HEK293 (cell line): ENCODE measurements around the gene ZEB2.

ENCODE experiments used
- CTCF ChIA-PET: fragments of 350-600 bp; formaldehyde crosslinking; extraction: SDS; loops from one replicate; lab custom pipeline; 2021; ENCODE audit warnings: antibody characterized with exemption; lab: Yijun Ruan, JAX
- POLR2A ChIA-PET: fragments of 300-600 bp; formaldehyde crosslinking; extraction: SDS; loops from one replicate; lab custom pipeline; 2020; ENCODE audit warnings: antibody characterized with exemption, inconsistent platforms; lab: Yijun Ruan, JAX
- H3K27ac ChIP-seq: fragments of 200-500 bp; sonication (Bioruptor generic); 2 replicates; pipeline ENCODE4 v1.5.1; 2014; ENCODE audit warnings: low read depth, low read length, control low read depth, inconsistent platforms; ENCODE audit errors: extremely low read depth
- H3K36me3 ChIP-seq, 2 experiments: fragments of 200-500 bp in 1 of 2; sonication (Bioruptor generic) in 1 of 2; 1 replicate in 1 of 2; 2 replicates in 1 of 2; pipeline ENCODE4 v1.5.1; 2014 to 2017; ENCODE audit warnings: inconsistent platforms in 2 of 2, low read length in 2 of 2; ENCODE audit not compliant: control insufficient read depth in 2 of 2, insufficient read depth in 1 of 2
- H3K4me1 ChIP-seq: fragments of 200-500 bp; sonication (Bioruptor generic); 2 replicates; pipeline ENCODE4 v1.5.1; 2014; ENCODE audit warnings: mild to moderate bottlenecking, low read length, inconsistent platforms; ENCODE audit not compliant: control insufficient read depth, insufficient read depth
- H3K4me3 ChIP-seq: 2 replicates; pipeline ENCODE4 v1.5.1; 2011; ENCODE audit warnings: low read depth, mild to moderate bottlenecking, control low read depth, low read length, moderate library complexity
- H3K9me3 ChIP-seq: fragments of 200-500 bp; sonication (Bioruptor generic); 2 replicates; pipeline ENCODE4 v1.5.1; 2014; ENCODE audit warnings: low read depth, low read length, inconsistent platforms; ENCODE audit not compliant: control insufficient read depth, insufficient read depth
- REPIN1 ChIP-seq: fragments of 450-650 bp; formaldehyde crosslinking; IDR thresholded peaks from 2 replicates; pipeline ENCODE4 v1.5.1; 2017; ENCODE audit warnings: missing biosample characterization, missing genetic modification characterization, low read depth
- ZFHX2 ChIP-seq: fragments of 450-650 bp; formaldehyde crosslinking; conservative IDR thresholded peaks from 2 replicates; pipeline ENCODE4 v1.5.1; 2016; ENCODE audit warnings: missing biosample characterization, missing genetic modification characterization
- ZNF138 ChIP-seq: fragments of 450-650 bp; formaldehyde crosslinking; IDR thresholded peaks from 2 replicates; pipeline ENCODE4 v1.5.1; 2016; ENCODE audit warnings: missing biosample characterization, missing genetic modification characterization, borderline replicate concordance
- ZNF292 ChIP-seq: fragments of 450-650 bp; formaldehyde crosslinking; IDR thresholded peaks from 2 replicates; pipeline ENCODE4 v1.5.1; 2016; ENCODE audit warnings: low read depth, missing biosample characterization, missing genetic modification characterization, borderline replicate concordance
- ZNF350 ChIP-seq: fragments of 450-650 bp; formaldehyde crosslinking; IDR thresholded peaks from 2 replicates; pipeline ENCODE4 v1.5.0; 2017; ENCODE audit warnings: missing biosample characterization, mild to moderate bottlenecking, missing genetic modification characterization
- ZNF433 ChIP-seq: fragments of 450-650 bp; formaldehyde crosslinking; IDR thresholded peaks from 2 replicates; pipeline ENCODE4 v1.5.1; 2016; ENCODE audit warnings: missing biosample characterization, missing genetic modification characterization, low read depth
- ZNF501 ChIP-seq: fragments of 450-650 bp; formaldehyde crosslinking; IDR thresholded peaks from 2 replicates; pipeline ENCODE4 v1.5.1; 2016; ENCODE audit warnings: missing biosample characterization, missing genetic modification characterization
- ZNF529 ChIP-seq: fragments of 450-650 bp; formaldehyde crosslinking; IDR thresholded peaks from 2 replicates; pipeline ENCODE4 v1.5.1; 2017; ENCODE audit warnings: missing genetic modification characterization, missing biosample characterization; ENCODE audit not compliant: insufficient replicate concordance
- ZNF664 ChIP-seq: fragments of 450-650 bp; formaldehyde crosslinking; IDR thresholded peaks from 2 replicates; pipeline ENCODE4 v1.5.1; 2016; ENCODE audit warnings: missing biosample characterization, missing genetic modification characterization
- ZNF768 ChIP-seq: fragments of 450-650 bp; formaldehyde crosslinking; IDR thresholded peaks from 2 replicates; pipeline ENCODE4 v1.5.1; 2018; ENCODE audit warnings: missing biosample characterization, mild to moderate bottlenecking, missing genetic modification characterization
- ZNF785 ChIP-seq: fragments of 450-650 bp; formaldehyde crosslinking; IDR thresholded peaks from 2 replicates; pipeline ENCODE4 v1.5.1; 2016; ENCODE audit warnings: missing biosample characterization, missing genetic modification characterization
- ZNF792 ChIP-seq: fragments of 450-650 bp; formaldehyde crosslinking; IDR thresholded peaks from 2 replicates; pipeline ENCODE4 v1.5.1; 2016; ENCODE audit warnings: missing biosample characterization, missing genetic modification characterization
- TF ChIP-seq, protein P1 (sequence below): fragments of 450-650 bp; formaldehyde crosslinking; conservative IDR thresholded peaks from 2 replicates; pipeline ENCODE4 v1.5.1; 2016; ENCODE audit warnings: low read depth, missing biosample characterization, missing genetic modification characterization
- TF ChIP-seq, protein P2 (sequence below): fragments of 450-650 bp; formaldehyde crosslinking; IDR thresholded peaks from 2 replicates; pipeline ENCODE4 v1.5.1; 2017; ENCODE audit warnings: missing biosample characterization, missing genetic modification characterization
- TF ChIP-seq, protein P3 (sequence below): fragments of 450-650 bp; formaldehyde crosslinking; IDR thresholded peaks from 2 replicates; pipeline ENCODE4 v1.5.1; 2016; ENCODE audit warnings: missing biosample characterization, missing genetic modification characterization
- TF ChIP-seq, protein P4 (sequence below): fragments of 450-650 bp; formaldehyde crosslinking; optimal IDR thresholded peaks from 2 replicates; pipeline ENCODE3; 2016; ENCODE audit warnings: missing biosample characterization, mild to moderate bottlenecking, missing genetic modification characterization
- TF ChIP-seq, protein P5 (sequence below): fragments of 450-650 bp; formaldehyde crosslinking; IDR thresholded peaks from 2 replicates; pipeline ENCODE4 v1.5.1; 2016; ENCODE audit warnings: missing biosample characterization, missing genetic modification characterization
- TF ChIP-seq, protein P6 (sequence below): fragments of 450-650 bp; formaldehyde crosslinking; IDR thresholded peaks from 2 replicates; pipeline ENCODE4 v1.5.1; 2016; ENCODE audit warnings: missing biosample characterization, missing genetic modification characterization

The ZEB2 gene

DNA sequence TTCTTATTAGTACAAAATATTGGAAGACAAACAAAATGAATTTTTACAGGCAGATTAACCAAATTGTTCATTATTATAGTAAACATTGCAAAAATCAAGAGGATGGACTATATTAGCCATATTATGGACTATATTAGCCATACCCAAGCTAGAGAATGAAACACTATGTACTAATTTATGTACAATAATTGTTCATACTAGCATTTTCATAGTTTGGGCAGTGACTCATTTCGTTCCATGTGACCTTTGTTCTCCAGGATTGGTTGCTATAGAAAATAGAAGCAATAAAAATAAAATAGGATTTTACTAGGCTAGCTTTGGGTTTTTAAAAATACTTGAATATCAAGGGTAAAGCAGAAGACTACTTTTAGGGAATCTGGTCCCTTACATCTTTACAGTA, 176.8 kb downstream of the ZEB2 start (continued):
- no peak for TF ChIP-seq ZFHX2
- TF ChIP-seq, protein P1, sequence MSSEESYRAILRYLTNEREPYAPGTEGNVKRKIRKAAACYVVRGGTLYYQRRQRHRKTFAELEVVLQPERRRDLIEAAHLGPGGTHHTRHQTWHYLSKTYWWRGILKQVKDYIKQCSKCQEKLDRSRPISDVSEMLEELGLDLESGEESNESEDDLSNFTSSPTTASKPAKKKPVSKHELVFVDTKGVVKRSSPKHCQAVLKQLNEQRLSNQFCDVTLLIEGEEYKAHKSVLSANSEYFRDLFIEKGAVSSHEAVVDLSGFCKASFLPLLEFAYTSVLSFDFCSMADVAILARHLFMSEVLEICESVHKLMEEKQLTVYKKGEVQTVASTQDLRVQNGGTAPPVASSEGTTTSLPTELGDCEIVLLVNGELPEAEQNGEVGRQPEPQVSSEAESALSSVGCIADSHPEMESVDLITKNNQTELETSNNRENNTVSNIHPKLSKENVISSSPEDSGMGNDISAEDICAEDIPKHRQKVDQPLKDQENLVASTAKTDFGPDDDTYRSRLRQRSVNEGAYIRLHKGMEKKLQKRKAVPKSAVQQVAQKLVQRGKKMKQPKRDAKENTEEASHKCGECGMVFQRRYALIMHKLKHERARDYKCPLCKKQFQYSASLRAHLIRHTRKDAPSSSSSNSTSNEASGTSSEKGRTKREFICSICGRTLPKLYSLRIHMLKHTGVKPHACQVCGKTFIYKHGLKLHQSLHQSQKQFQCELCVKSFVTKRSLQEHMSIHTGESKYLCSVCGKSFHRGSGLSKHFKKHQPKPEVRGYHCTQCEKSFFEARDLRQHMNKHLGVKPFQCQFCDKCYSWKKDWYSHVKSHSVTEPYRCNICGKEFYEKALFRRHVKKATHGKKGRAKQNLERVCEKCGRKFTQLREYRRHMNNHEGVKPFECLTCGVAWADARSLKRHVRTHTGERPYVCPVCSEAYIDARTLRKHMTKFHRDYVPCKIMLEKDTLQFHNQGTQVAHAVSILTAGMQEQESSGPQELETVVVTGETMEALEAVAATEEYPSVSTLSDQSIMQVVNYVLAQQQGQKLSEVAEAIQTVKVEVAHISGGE (tag by site-specific recombination): no peak
- TF ChIP-seq, protein P2, sequence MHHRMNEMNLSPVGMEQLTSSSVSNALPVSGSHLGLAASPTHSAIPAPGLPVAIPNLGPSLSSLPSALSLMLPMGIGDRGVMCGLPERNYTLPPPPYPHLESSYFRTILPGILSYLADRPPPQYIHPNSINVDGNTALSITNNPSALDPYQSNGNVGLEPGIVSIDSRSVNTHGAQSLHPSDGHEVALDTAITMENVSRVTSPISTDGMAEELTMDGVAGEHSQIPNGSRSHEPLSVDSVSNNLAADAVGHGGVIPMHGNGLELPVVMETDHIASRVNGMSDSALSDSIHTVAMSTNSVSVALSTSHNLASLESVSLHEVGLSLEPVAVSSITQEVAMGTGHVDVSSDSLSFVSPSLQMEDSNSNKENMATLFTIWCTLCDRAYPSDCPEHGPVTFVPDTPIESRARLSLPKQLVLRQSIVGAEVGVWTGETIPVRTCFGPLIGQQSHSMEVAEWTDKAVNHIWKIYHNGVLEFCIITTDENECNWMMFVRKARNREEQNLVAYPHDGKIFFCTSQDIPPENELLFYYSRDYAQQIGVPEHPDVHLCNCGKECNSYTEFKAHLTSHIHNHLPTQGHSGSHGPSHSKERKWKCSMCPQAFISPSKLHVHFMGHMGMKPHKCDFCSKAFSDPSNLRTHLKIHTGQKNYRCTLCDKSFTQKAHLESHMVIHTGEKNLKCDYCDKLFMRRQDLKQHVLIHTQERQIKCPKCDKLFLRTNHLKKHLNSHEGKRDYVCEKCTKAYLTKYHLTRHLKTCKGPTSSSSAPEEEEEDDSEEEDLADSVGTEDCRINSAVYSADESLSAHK (tag by site-specific recombination): no peak
- TF ChIP-seq, all 188 proteins: peak for 0

DNA sequence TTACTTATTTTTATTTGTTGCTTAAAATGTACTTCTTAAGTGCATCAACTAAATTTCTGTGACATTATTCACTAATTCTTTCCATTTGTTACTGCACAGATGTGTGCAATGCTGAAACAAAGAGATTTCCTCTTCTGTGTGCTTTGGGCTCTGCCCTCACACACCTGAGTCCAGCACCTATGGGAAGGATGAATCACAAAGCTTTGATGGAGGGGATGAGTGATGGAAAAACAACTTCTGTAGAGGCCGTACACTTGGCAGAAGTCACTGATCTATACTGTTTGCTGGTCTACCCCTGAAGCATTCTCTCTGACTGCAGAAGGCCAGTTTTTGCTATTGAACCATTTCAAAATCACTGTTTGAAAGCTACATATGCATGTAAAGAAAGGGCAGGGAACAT, 178.4 kb downstream of the ZEB2 start:
- H3K4me3 ChIP-seq: no peak overlapping the region
- no peaks in the 10 kb centered on the region for H3K4me1 ChIP-seq
- ChIA-PET CTCF (no interaction called here), POLR2A (no interaction called here)
- H3K9me3 ChIP-seq: no peaks in the 10 kb centered on the region
- H3K36me3 ChIP-seq: no peaks in the 10 kb centered on the region
- H3K27ac ChIP-seq: no peak overlapping the region
- TF ChIP-seq ZNF529 (tag by site-specific recombination): no peak
- TF ChIP-seq, protein P3, sequence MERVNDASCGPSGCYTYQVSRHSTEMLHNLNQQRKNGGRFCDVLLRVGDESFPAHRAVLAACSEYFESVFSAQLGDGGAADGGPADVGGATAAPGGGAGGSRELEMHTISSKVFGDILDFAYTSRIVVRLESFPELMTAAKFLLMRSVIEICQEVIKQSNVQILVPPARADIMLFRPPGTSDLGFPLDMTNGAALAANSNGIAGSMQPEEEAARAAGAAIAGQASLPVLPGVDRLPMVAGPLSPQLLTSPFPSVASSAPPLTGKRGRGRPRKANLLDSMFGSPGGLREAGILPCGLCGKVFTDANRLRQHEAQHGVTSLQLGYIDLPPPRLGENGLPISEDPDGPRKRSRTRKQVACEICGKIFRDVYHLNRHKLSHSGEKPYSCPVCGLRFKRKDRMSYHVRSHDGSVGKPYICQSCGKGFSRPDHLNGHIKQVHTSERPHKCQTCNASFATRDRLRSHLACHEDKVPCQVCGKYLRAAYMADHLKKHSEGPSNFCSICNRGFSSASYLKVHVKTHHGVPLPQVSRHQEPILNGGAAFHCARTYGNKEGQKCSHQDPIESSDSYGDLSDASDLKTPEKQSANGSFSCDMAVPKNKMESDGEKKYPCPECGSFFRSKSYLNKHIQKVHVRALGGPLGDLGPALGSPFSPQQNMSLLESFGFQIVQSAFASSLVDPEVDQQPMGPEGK: no peak
- TF ChIP-seq ZNF768: no peak
- TF ChIP-seq, protein P4, sequence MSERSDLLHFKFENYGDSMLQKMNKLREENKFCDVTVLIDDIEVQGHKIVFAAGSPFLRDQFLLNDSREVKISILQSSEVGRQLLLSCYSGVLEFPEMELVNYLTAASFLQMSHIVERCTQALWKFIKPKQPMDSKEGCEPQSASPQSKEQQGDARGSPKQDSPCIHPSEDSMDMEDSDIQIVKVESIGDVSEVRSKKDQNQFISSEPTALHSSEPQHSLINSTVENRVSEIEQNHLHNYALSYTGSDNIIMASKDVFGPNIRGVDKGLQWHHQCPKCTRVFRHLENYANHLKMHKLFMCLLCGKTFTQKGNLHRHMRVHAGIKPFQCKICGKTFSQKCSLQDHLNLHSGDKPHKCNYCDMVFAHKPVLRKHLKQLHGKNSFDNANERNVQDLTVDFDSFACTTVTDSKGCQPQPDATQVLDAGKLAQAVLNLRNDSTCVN: no peak
- no peak for TF ChIP-seq ZNF138 (tag by site-specific recombination)
- TF ChIP-seq, protein P5, sequence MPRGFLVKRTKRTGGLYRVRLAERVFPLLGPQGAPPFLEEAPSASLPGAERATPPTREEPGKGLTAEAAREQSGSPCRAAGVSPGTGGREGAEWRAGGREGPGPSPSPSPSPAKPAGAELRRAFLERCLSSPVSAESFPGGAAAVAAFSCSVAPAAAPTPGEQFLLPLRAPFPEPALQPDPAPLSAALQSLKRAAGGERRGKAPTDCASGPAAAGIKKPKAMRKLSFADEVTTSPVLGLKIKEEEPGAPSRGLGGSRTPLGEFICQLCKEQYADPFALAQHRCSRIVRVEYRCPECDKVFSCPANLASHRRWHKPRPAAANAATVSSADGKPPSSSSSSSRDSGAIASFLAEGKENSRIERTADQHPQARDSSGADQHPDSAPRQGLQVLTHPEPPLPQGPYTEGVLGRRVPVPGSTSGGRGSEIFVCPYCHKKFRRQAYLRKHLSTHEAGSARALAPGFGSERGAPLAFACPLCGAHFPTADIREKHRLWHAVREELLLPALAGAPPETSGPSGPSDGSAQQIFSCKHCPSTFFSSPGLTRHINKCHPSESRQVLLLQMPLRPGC (tag by site-specific recombination): no peak
- TF ChIP-seq ZNF664 (tag by site-specific recombination): no peak
- TF ChIP-seq ZNF792 (tag by site-specific recombination): no peak
- no peak for TF ChIP-seq ZNF433 (tag by site-specific recombination)
- TF ChIP-seq ZNF785 (tag by site-specific recombination): no peak
- no peak for TF ChIP-seq ZNF501 (tag by site-specific recombination)
- no peak for TF ChIP-seq REPIN1 (tag by site-specific recombination)
- TF ChIP-seq, protein P6, sequence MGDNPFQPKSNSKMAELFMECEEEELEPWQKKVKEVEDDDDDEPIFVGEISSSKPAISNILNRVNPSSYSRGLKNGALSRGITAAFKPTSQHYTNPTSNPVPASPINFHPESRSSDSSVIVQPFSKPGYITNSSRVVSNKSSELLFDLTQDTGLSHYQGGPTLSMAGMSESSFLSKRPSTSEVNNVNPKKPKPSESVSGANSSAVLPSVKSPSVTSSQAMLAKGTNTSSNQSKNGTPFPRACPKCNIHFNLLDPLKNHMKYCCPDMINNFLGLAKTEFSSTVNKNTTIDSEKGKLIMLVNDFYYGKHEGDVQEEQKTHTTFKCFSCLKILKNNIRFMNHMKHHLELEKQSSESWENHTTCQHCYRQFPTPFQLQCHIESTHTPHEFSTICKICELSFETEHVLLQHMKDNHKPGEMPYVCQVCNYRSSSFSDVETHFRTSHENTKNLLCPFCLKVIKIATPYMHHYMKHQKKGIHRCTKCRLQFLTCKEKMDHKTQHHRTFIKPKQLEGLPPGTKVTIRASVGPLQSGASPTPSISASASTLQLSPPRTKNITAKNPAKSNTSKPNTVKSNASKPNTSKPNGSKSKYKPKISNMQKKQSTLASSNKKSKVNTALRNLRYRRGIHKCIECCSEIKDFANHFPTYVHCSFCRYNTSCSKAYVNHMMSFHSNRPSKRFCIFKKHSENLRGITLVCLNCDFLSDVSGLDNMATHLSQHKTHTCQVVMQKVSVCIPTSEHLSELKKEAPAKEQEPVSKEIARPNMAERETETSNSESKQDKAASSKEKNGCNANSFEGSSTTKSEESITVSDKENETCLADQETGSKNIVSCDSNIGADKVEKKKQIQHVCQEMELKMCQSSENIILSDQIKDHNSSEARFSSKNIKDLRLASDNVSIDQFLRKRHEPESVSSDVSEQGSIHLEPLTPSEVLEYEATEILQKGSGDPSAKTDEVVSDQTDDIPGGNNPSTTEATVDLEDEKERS (tag by site-specific recombination): no peak
- no peak for TF ChIP-seq ZNF350
- TF ChIP-seq ZNF292 (tag by site-specific recombination): no peak
